Activated T-helper 2 cell treated with anti-CD3 and anti-CD28 coated beads, Interferon-gamma antibody, Interleukin-2, Interleukin-4, amounts not matched to agents 10 μg/mL and 5 μg/mL and 100 μg/mL, durations not matched to agents 14 hours and 24 hours and 36 hours (primary cell): ENCODE measurements around the gene PTPRG. TPM values are rescaled to one million over a fixed set of nuclear protein-coding genes. Genes with fewer than 3 reads are reported as not detected.

ENCODE experiments used
- DNase-seq: peaks from one replicate; pipeline ENCODE4 v3.0.0; 2021; ENCODE audit warnings: low spot score
- H3K27ac Mint-ChIP-seq: one replicate; pipeline ENCODE4 v1.8.0; 2021; ENCODE audit warnings: mixed read lengths
- H3K27me3 Mint-ChIP-seq: one replicate; pipeline ENCODE4 v1.8.0; 2021; ENCODE audit warnings: low read depth, mixed read lengths
- H3K36me3 Mint-ChIP-seq: one replicate; pipeline ENCODE4 v1.8.0; 2021; ENCODE audit warnings: low read depth, mixed read lengths
- H3K4me1 Mint-ChIP-seq: one replicate; pipeline ENCODE4 v1.8.0; 2021; ENCODE audit warnings: low read depth, mixed read lengths
- H3K4me3 Mint-ChIP-seq: one replicate; pipeline ENCODE4 v1.8.0; 2021; ENCODE audit warnings: low read depth, mild to moderate bottlenecking, moderate library complexity, mixed read lengths
- H3K9me3 Mint-ChIP-seq: one replicate; pipeline ENCODE4 v1.8.0; 2021; ENCODE audit warnings: mixed read lengths
- intact Hi-C: fragments of 100-400 bp; cut with micrococcal nuclease; formaldehyde crosslinking; loops from one replicate; pipeline ENCODE4 v1.15.1; 2023
- total RNA-seq: library from RNA; stranded (reverse); gene quantifications from 2 replicates; pipeline ENCODE4 v1.2.3, GENCODE V29; 2022

PTPRG gene
- total RNA-seq, 1 donor from 2014 or later, result 5.1 TPM

DNA sequence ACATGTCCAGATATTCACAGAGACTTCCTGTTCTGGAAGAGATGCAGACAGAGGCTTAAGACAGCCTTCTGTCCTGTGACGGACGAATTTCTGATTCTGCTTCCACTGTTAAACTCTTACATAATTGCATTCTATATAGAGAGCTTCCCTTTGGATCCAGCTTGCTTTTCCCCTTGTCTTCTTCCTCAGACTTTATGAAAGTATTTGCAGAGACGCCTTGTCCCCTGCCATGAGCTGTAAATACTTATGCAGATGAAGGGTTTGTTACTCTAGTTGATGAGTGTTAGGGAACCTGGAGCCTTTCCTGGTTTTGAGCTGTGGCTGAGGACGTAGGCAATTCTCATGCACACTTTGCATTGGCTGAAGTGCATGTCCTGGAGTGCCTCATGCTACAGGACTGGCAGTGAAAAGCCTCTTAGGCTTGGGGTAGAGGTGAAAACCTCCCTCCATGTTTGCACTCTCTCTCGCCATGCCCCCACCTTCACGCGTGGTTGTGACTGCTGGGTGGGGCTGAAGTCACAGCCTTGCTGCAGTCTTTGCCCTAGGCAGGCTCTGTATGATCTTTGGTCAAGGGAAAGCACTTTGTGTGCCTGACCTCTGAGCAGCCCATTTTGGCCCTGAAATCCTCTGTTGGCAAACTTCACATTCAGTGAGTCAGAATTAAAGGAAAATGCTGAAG, 286.6 kb downstream of the PTPRG start:
- Mint-ChIP-seq H3K27ac (no peak overlapping the region), H3K36me3 (no peaks in the 10 kb centered on the region), H3K27me3 (no peaks in the 10 kb centered on the region), H3K4me3 (no peak overlapping the region), H3K9me3 (no peaks in the 10 kb centered on the region), H3K4me1 (no peaks in the 10 kb centered on the region)
- intact Hi-C loops, result no loop called here
- DNase-seq, result no peak

- no peak overlapping the region for H3K27ac Mint-ChIP-seq
- H3K9me3 Mint-ChIP-seq, result no peaks in the 10 kb centered on the region
- DNase-seq, result no peak
- no peaks in the 10 kb centered on the region for H3K4me1 Mint-ChIP-seq
- H3K4me3 Mint-ChIP-seq, result no peak overlapping the region
- intact Hi-C loops, result no loop called here
- H3K27me3 Mint-ChIP-seq, result no peaks in the 10 kb centered on the region
- no peaks in the 10 kb centered on the region for H3K36me3 Mint-ChIP-seq
Measured at GRCh38 chr3:61848885-61849284, 287.5 kb downstream of the PTPRG start.

DNA sequence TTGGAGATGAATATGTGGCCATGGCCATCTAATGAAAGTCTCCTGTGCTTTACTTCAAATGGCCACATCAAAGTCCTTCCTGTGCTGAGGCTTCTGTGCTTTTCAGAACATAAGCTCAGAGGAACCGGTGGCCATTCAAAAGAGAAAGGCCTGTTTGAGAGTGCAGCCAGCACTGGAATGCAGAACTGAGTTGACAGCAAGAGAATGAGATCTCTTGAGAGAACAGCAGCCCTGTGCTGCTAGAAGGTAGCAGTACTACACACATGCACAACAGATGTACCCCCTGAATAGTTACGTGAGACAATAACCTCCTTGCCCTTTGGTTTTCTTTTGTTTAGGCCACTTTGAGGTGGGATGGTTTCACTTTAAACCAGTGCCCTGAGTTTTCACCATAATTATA, 292.5 kb downstream of the PTPRG start:
- no peak for DNase-seq
- H3K4me1 Mint-ChIP-seq, result no peaks in the 10 kb centered on the region
- H3K4me3 Mint-ChIP-seq, result no peak overlapping the region
- H3K9me3 Mint-ChIP-seq, result no peaks in the 10 kb centered on the region
- H3K27ac Mint-ChIP-seq, result no peak overlapping the region
- H3K27me3 Mint-ChIP-seq, result peaks cover 3% of the 10 kb centered on the region
- H3K36me3 Mint-ChIP-seq, result no peaks in the 10 kb centered on the region
- intact Hi-C loops, result loop anchor here (10.0 kb wide), 1 partner anchor 331 kb away; no protein-coding TSS in a partner anchor

- no peaks in the 10 kb centered on the region for H3K4me1 Mint-ChIP-seq
- intact Hi-C loops, result loop anchor here (10.0 kb wide), 1 partner anchor 330 kb away; no protein-coding TSS in a partner anchor
- no peak overlapping the region for H3K27ac Mint-ChIP-seq
- no peak for DNase-seq
- H3K36me3 Mint-ChIP-seq, result no peaks in the 10 kb centered on the region
- H3K27me3 Mint-ChIP-seq, result peaks cover 3% of the 10 kb centered on the region
- no peaks in the 10 kb centered on the region for H3K9me3 Mint-ChIP-seq
- no peak overlapping the region for H3K4me3 Mint-ChIP-seq
Measured at GRCh38 chr3:61855211-61855610, 293.8 kb downstream of the PTPRG start.

GRCh38 chr3:61857297-61857696, 295.9 kb downstream of the PTPRG start:
- intact Hi-C loops, result loop anchor here (10.0 kb wide), 1 partner anchor 328 kb away; no protein-coding TSS in a partner anchor

DNA sequence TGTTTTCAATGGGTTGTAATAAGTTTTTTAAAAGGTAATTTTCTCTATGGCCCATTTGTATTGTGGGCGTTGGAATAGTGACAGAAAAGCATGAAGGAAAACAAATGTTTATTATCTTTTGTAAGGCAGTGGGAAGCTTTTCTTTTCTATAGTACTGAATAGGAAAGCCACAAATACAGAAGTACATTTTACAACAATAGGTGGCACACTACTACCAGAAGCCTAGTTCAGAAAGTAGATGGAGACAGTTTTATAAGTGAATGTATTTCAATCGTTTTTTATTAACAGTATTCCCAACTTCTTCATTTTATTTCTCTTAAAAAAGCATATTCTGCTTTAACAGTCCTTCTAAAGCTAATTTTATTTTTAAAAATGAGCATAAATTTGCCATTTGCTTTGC, 296.7 kb downstream of the PTPRG start:
- no peak overlapping the region for H3K4me3 Mint-ChIP-seq
- H3K36me3 Mint-ChIP-seq, result no peaks in the 10 kb centered on the region
- no peak for DNase-seq
- H3K4me1 Mint-ChIP-seq, result no peaks in the 10 kb centered on the region
- intact Hi-C loops, result loop anchor here (10.0 kb wide), 1 partner anchor 327 kb away; no protein-coding TSS in a partner anchor
- H3K9me3 Mint-ChIP-seq, result no peaks in the 10 kb centered on the region
- peaks cover 3% of the 10 kb centered on the region for H3K27me3 Mint-ChIP-seq
- no peak overlapping the region for H3K27ac Mint-ChIP-seq

More at GRCh38 chr3:61857297-61857696, 295.9 kb downstream of the PTPRG start:
- Mint-ChIP-seq H3K4me3 (no peak overlapping the region), H3K4me1 (no peaks in the 10 kb centered on the region), H3K36me3 (no peaks in the 10 kb centered on the region), H3K9me3 (no peaks in the 10 kb centered on the region), H3K27ac (no peak overlapping the region), H3K27me3 (peaks cover 3% of the 10 kb centered on the region)
- DNase-seq, result no peak

GRCh38 chr3:61861410-61861809, 300.0 kb downstream of the PTPRG start:
- Mint-ChIP-seq H3K36me3 (no peaks in the 10 kb centered on the region), H3K27ac (no peak overlapping the region), H3K4me1 (no peaks in the 10 kb centered on the region), H3K27me3 (peaks cover 3% of the 10 kb centered on the region), H3K4me3 (no peak overlapping the region), H3K9me3 (no peaks in the 10 kb centered on the region)
- intact Hi-C loops, result no loop called here
- DNase-seq, result no peak

DNA sequence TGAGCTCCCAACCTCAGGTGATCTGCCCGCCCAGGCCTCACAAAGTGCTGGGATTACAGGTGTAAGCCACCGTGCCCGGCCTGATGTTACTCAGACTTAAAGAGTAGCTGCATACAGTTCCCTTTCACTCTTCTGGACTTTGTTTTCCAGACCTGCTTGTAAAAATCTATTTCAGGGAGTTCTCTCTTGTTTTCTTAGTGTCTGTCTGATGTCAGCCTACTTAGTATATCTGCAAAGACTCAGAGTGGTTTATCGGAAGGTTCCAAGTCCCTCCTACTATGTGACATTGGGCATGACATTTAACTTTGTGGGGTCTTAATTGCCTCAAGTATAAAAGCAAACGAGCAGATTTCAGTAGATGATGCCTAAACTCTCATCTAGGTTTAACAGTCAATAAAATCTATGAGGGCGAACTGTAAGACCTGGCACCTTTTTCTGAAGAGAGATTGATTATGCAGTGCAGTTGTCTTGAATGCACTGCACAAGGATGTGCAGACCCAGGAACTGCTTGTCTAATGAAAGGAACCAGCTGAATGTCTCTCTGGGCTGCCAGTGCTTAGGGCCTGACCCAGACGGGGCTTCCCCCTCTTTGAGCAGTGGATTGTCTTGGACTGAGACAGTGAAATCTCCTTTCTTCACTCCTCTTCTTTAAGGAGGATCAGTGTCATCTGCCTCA, 301.4 kb downstream of the PTPRG start:
- no peaks in the 10 kb centered on the region for H3K9me3 Mint-ChIP-seq
- intact Hi-C loops, result no loop called here
- H3K4me3 Mint-ChIP-seq, result no peak overlapping the region
- no peaks in the 10 kb centered on the region for H3K36me3 Mint-ChIP-seq
- H3K27me3 Mint-ChIP-seq, result peaks cover 3% of the 10 kb centered on the region
- no peak for DNase-seq
- no peaks in the 10 kb centered on the region for H3K4me1 Mint-ChIP-seq
- no peak overlapping the region for H3K27ac Mint-ChIP-seq

DNA sequence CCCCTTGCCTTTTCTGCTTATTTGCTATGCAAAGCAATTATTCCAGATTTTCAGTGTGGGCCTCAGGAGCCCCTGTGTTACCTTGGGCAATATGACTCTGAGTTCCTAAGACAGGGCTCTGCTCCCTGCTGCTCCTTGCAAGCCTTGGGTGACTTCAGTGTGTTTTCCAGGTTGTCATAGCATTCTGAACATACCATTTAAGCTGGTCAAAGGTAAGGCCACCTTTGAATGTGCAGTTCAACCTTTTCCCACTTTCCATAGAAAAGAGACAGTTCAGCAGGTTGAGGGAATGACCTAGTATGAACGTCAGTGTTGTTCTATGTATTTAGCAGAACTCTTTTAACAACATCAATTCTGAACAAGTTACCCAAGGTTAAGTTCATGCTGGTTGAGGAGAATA, 302.2 kb downstream of the PTPRG start:
- no peak for DNase-seq
- no peaks in the 10 kb centered on the region for H3K9me3 Mint-ChIP-seq
- no peak overlapping the region for H3K4me3 Mint-ChIP-seq
- no peaks in the 10 kb centered on the region for H3K36me3 Mint-ChIP-seq
- peaks cover 3% of the 10 kb centered on the region for H3K27me3 Mint-ChIP-seq
- no peaks in the 10 kb centered on the region for H3K4me1 Mint-ChIP-seq
- intact Hi-C loops, result no loop called here
- no peak overlapping the region for H3K27ac Mint-ChIP-seq

- H3K27ac Mint-ChIP-seq, result no peak overlapping the region
- DNase-seq, result no peak
- no peaks in the 10 kb centered on the region for H3K36me3 Mint-ChIP-seq
- H3K9me3 Mint-ChIP-seq, result no peaks in the 10 kb centered on the region
- no peaks in the 10 kb centered on the region for H3K27me3 Mint-ChIP-seq
- intact Hi-C loops, result no loop called here
- no peaks in the 10 kb centered on the region for H3K4me1 Mint-ChIP-seq
- no peak overlapping the region for H3K4me3 Mint-ChIP-seq
Measured at GRCh38 chr3:61864886-61865285, 303.5 kb downstream of the PTPRG start.

GRCh38 chr3:61865466-61866152, 304.2 kb downstream of the PTPRG start:
- intact Hi-C loops, result no loop called here
- Mint-ChIP-seq H3K27me3 (no peaks in the 10 kb centered on the region), H3K27ac (no peak overlapping the region), H3K36me3 (no peaks in the 10 kb centered on the region), H3K4me3 (no peak overlapping the region), H3K9me3 (no peaks in the 10 kb centered on the region), H3K4me1 (no peaks in the 10 kb centered on the region)
- DNase-seq, result no peak

GRCh38 chr3:61866153-61866542, 304.8 kb downstream of the PTPRG start:
- H3K4me1 Mint-ChIP-seq, result no peaks in the 10 kb centered on the region
- H3K4me3 Mint-ChIP-seq, result no peak overlapping the region
- DNase-seq, result no peak
- H3K36me3 Mint-ChIP-seq, result no peaks in the 10 kb centered on the region
- H3K27ac Mint-ChIP-seq, result no peak overlapping the region
- intact Hi-C loops, result no loop called here
- H3K27me3 Mint-ChIP-seq, result no peaks in the 10 kb centered on the region
- H3K9me3 Mint-ChIP-seq, result no peaks in the 10 kb centered on the region

DNA sequence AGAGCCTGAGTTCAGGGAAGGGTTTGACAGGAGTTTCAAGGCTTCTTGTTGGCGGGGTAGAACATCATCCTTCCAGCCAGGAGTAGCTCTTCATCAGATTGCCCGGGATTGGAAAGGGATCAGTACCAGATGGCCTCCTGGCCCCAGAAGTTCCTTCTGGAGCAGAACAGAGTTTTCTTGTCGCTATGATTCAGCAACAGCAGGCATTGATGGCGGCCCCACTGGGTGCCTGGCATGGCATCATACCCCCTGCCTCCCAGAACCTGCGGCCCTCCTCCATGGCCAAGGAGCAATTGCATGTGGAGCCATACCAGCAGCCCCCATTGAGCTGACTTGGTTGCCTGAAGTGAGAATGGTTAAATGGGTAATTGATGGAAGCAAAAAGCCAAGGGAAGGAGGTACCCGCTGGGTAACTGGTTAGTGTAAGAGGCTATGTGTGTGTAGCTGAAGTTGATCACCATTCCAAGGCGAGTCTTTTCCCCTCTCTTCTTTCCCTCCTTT, 305.6 kb downstream of the PTPRG start:
- H3K9me3 Mint-ChIP-seq, result no peaks in the 10 kb centered on the region
- no peak overlapping the region for H3K4me3 Mint-ChIP-seq
- H3K27me3 Mint-ChIP-seq, result no peaks in the 10 kb centered on the region
- H3K36me3 Mint-ChIP-seq, result no peaks in the 10 kb centered on the region
- no peak for DNase-seq
- H3K27ac Mint-ChIP-seq, result no peak overlapping the region
- H3K4me1 Mint-ChIP-seq, result no peaks in the 10 kb centered on the region
- intact Hi-C loops, result no loop called here
